CD4-positive, alpha-beta T cell treated with Interleukin-4 for 1 hour (primary cell): ENCODE data around the gene TMEM213.
A peak's percentile ranks its signal among the peaks of the same experiment; 100 is the strongest.

ENCODE experiments used
- DNase-seq, 2 donors: peaks; one replicate each; pipeline ENCODE4 v3.0.0-alpha.2; 2020 to 2022

The TMEM213 gene

GRCh38 chr7:138843632-138844580 lies 46.1 kb downstream of the TMEM213 start:
- no peak for DNase-seq

- DNase-seq: no peak
Observed at GRCh38 chr7:138845711-138846110, 47.9 kb downstream of the TMEM213 start.

GRCh38 chr7:138848056-138848980 lies 50.5 kb downstream of the TMEM213 start:
- no peak for DNase-seq

GRCh38 chr7:138849701-138850100 lies 51.9 kb downstream of the TMEM213 start:
- no peak for DNase-seq

- no peak for DNase-seq
Observed at GRCh38 chr7:138852469-138852868, 54.7 kb downstream of the TMEM213 start.

GRCh38 chr7:138853448-138853847 lies 55.7 kb downstream of the TMEM213 start:
- DNase-seq: no peak

- no peak for DNase-seq
Observed at GRCh38 chr7:138854115-138854645, 56.4 kb downstream of the TMEM213 start.

- DNase-seq: no peak
Observed at GRCh38 chr7:138857728-138858127, 59.9 kb downstream of the TMEM213 start.

GRCh38 chr7:138861051-138861450 lies 63.3 kb downstream of the TMEM213 start:
- no peak for DNase-seq

GRCh38 chr7:138863931-138864330 lies 66.1 kb downstream of the TMEM213 start:
- no peak for DNase-seq

GRCh38 chr7:138864667-138865066 lies 66.9 kb downstream of the TMEM213 start:
- DNase-seq: no peak

- peak; percentile 31 to 43 for DNase-seq
Observed at GRCh38 chr7:138865843-138866242, 68.0 kb downstream of the TMEM213 start.

- DNase-seq: no peak
Observed at GRCh38 chr7:138866353-138866752, 68.6 kb downstream of the TMEM213 start.

GRCh38 chr7:138867744-138868143 lies 70.0 kb downstream of the TMEM213 start:
- DNase-seq: no peak

GRCh38 chr7:138868711-138869110 lies 70.9 kb downstream of the TMEM213 start:
- no peak for DNase-seq

- no peak for DNase-seq
Observed at GRCh38 chr7:138869353-138869752, 71.6 kb downstream of the TMEM213 start.

GRCh38 chr7:138871065-138871813 lies 73.4 kb downstream of the TMEM213 start:
- no peak for DNase-seq

- no peak for DNase-seq
Observed at GRCh38 chr7:138871814-138872090, 74.0 kb downstream of the TMEM213 start.

GRCh38 chr7:138872576-138872975 lies 74.8 kb downstream of the TMEM213 start:
- DNase-seq: no peak

GRCh38 chr7:138873220-138873892 lies 75.6 kb downstream of the TMEM213 start:
- no peak for DNase-seq

- DNase-seq: peak; percentile 40 to 67
Observed at GRCh38 chr7:138875794-138876193, 78.0 kb downstream of the TMEM213 start.

GRCh38 chr7:138876326-138876725 lies 78.5 kb downstream of the TMEM213 start:
- no peak for DNase-seq
